Activated CD8-positive, alpha-beta memory T cell treated with anti-CD3 and anti-CD28 coated beads, Interleukin-2, amount 50 U/mL, for 1 hour (primary cell): ENCODE data around the gene PNRC1.
"Not testable (repeated sequence)": the region's sequence is repeated elsewhere in the genome, so short reads cannot be mapped to it uniquely, and the experiment has no call there.

Experiments used
- DNase-seq: peaks from one replicate; pipeline ENCODE4 v3.0.0-alpha.2; 2020; ENCODE audit errors: extremely low read depth

Gene PNRC1

GRCh38 chr6:89110284-89110683 lies 29.7 kb downstream of the PNRC1 start:
- no peak for DNase-seq

GRCh38 chr6:89111933-89112332 lies 31.4 kb downstream of the PNRC1 start:
- DNase-seq = no peak

GRCh38 chr6:89116702-89117101 lies 36.2 kb downstream of the PNRC1 start:
- no peak for DNase-seq

DNA sequence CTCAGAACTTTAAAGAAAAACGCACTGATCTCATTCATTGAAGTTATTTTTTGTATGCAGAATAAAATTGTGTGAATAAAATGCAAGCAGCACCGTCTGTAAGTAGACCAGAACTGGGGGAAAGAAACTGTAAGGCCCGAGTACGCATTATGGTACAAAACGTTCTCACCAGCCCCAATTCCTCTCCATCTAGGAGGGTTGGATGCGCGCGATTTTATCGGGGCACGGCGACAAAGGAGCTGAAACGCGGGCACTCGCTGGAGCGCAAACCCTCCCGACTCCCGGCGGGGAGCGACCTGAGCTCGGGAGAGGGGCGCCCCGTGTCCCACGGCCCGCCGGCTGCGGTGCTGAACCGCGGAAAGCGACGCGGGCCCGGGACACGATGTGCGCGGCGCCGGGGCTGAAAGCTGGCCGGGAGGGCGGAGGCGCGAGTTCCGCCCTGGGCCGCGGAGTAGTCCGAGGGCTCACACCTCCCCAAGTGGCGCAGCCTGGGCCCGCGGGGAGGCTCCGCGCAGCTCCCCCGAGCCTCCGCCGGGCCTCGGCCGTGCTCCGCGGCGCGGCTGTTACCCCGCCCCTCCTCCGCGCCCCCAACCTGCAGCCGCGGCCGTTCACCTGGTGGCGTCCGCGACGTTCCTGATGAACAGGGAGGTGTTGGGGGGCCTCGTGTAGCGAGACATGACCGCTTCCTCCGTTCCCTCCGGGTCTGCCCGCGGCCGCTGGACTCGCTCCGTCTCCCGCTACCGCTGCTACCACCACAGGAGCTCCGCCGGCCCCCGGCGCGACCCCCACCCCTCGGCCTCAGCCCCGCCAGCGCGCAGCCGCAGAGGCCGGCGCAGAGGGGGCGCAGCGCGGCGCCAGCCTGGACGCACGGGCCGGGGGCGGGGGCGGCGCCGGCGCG lies 36.9 kb downstream of the PNRC1 start, which contains the start of gene SRSF12:
TSS of gene SRSF12 (minus strand) at position 861 of the 898 bp plus-strand sequence. CDS start at position 677, 184 bp downstream.
- no peak for DNase-seq

GRCh38 chr6:89118931-89119330 lies 38.4 kb downstream of the PNRC1 start:
- DNase-seq = no peak

- no peak for DNase-seq
Observed at GRCh38 chr6:89120371-89120770, 39.8 kb downstream of the PNRC1 start.

DNA sequence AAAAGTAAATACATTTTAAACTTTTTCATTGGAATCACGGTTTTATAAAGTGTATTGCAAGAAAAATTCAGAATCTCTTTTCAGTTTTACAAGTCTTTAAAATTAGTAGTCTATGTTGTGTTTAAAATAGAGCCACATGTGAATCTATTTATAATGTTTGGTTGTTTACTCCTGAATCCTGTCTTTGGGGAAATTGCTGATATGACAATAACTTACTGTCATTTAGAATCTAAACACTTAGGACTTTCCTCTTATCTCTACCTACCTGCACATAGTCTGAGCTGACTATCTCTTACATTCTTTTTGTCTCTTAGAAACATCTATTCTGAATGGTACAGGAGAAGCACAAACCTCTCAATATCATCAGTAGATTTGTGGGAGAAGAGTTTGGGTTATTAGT lies 41.4 kb downstream of the PNRC1 start:
- DNase-seq = no peak

DNA sequence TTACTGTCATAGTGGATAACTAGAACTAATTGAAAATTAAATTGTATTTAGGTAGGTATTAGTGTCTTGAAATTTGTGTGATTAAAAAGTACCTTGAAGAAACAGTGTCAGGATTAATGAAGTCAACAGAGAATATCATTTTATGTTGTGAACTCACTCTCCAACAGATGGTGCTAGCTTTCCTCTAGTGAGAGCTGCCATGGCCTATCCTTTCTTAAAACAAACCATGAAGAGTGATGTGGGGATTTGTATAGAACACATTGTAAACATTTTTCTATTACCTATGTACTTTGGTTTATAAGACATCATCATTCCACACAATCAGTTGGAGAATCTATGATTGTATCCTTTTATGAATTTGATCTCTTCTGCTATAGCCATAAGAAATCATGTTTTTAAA lies 42.1 kb downstream of the PNRC1 start:
- no peak for DNase-seq

DNA sequence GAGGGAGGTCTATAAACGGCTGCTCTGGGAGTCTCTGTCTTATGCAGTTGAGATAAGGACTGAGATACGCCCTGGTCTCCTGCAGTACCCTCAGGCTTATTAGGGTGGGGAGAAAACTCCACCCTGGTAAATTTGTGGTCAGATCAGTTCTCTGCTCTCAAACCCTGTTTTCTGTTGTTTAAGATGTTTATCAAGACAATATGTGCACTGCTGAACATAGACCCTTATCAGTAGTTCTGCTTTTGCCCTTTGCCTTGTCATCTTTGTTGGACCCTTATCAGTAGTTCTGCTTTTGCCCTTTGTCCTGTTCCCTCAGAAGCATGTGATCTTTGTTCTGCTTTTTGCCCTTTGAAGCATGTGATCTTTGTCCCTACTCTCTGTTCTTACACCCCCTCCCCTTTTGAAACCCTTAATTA lies 47.7 kb downstream of the PNRC1 start:
- not testable (repeated sequence) for DNase-seq

- DNase-seq = no peak
Observed at GRCh38 chr6:89131599-89131998, 51.0 kb downstream of the PNRC1 start.

DNA sequence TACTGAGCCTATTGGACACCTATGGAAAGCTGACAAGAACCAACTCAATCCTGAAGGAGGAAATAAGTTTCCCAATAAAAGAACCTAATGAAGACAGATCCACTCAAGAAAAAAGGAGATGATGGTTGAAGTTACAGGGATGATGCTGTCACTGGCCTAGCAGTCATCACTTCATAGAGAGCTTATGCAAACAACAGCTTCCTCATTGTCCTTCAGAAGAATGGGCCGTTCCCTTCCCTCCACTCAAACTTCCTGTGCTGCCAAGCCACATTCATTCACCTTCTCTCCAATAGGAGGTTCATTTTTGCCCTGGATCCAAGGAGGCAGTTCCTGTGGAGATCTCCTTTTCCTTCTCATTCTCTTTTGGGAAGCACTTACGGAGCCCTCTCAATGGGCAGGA lies 51.5 kb downstream of the PNRC1 start:
- DNase-seq = no peak

DNA sequence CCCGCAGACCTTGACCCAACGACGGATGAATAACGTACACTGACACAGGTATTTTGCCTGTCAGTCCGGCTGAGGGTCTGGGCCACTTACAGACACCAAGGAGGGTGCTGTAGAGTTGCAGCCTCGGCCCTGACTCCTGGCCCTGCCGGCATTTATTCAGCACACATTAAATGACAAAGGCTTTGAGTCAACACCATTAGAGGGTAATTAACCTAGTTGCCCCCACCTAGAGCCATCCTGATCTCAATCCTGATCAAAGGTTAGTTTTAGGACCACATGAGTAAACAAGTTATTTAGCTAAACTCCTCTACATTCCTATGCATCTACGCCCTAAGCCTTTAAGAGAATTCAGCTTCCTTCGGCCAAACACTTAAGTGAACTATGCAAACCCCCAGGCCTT lies 53.4 kb downstream of the PNRC1 start:
- no peak for DNase-seq

DNA sequence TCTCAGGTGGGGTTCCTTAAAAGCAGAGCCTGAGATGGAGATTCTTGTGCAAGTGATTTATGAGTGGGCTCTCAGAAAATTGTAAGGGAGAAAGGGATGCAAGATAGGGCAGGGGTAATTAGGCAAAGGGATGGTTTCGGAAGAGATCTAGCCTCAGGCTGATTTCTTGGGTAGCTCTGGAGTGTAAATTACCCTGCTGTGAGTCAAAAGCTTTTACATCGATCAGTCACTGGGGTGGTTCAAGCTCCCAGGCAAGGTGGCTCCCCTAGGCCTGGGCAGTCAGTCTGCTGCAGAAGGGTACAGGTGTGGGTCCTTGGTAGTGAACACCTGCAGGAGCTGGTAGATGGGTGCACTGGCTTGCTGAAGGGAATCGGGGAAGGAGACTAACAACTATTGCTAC lies 54.2 kb downstream of the PNRC1 start:
- DNase-seq = no peak
